ENCODE results near the gene DNHD1. TPM values are rescaled to one million over a fixed set of nuclear protein-coding genes. Genes with fewer than 3 reads are reported as not detected.
A peak's percentile ranks its signal among the peaks of the same experiment; 100 is the strongest.
"Not testable (repeated sequence)": the region's sequence is repeated elsewhere in the genome, so short reads cannot be mapped to it uniquely, and the experiment has no call there.

Gene DNHD1
- total RNA-seq, 1 donor from 2014 or later, result 6.6 TPM

DNA sequence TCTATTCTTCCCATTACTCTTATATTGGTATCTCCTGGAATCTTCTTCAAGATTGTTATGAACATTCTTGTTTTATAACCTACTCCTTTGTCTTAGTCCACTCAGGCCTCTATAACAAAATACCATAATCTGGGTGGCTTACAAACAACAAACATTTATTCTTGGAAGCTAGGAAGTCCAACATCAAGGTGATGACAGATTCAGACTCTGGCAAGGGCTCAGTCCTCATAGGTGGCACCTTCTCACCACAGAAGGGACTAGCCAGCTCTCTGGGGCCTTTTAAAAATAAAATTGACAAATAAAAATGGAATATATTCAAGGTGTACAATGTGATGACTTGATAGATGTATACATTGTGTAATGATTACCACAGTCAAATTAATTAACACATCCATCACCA lies 19.8 kb downstream of the DNHD1 start:
- TF ChIP-seq, protein P1, sequence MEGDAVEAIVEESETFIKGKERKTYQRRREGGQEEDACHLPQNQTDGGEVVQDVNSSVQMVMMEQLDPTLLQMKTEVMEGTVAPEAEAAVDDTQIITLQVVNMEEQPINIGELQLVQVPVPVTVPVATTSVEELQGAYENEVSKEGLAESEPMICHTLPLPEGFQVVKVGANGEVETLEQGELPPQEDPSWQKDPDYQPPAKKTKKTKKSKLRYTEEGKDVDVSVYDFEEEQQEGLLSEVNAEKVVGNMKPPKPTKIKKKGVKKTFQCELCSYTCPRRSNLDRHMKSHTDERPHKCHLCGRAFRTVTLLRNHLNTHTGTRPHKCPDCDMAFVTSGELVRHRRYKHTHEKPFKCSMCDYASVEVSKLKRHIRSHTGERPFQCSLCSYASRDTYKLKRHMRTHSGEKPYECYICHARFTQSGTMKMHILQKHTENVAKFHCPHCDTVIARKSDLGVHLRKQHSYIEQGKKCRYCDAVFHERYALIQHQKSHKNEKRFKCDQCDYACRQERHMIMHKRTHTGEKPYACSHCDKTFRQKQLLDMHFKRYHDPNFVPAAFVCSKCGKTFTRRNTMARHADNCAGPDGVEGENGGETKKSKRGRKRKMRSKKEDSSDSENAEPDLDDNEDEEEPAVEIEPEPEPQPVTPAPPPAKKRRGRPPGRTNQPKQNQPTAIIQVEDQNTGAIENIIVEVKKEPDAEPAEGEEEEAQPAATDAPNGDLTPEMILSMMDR (IDR thresholded peaks at IDR 0.05), result no peak
- Mint-ChIP-seq H3K27ac (ENCODE audit: unreplicated experiment) (no peak overlapping the region), H3K4me1 (ENCODE audit: unreplicated experiment) (peaks cover 4% of the 10 kb centered on the region), H3K4me3 (ENCODE audit: unreplicated experiment) (no peak overlapping the region), H3K9me3 (ENCODE audit: unreplicated experiment) (no peaks in the 10 kb centered on the region), H3K27me3 (ENCODE audit: unreplicated experiment) (no peaks in the 10 kb centered on the region), H3K36me3 (ENCODE audit: unreplicated experiment) (peaks cover 23% of the 10 kb centered on the region)
- no peak for DNase-seq (ENCODE audit: extremely low spot score, unreplicated experiment)

DNA sequence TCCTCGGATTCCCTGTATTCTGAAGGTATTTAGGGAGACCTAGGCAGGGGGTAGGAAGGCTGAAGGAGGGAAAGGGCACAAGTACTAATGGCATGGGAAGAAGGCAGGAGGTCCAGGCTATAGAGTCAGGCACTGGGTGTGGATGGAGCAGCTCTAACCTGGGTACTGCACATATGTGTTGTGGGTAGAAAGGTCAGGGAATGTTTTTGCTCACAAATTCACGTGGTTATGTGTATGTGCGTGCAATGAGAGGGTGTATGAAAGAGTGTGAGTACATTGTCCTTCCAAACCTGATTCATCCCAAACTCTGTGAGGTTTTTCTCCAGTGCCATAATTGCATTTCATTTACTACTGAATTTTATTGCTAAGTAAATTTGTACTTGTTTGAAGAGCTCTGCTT lies 23.2 kb downstream of the DNHD1 start:
- DNase-seq (ENCODE audit: extremely low spot score, unreplicated experiment), result no peak
- Mint-ChIP-seq H3K4me1 (ENCODE audit: unreplicated experiment) (peaks cover 6% of the 10 kb centered on the region), H3K4me3 (ENCODE audit: unreplicated experiment) (no peak overlapping the region), H3K27ac (ENCODE audit: unreplicated experiment) (no peak overlapping the region), H3K9me3 (ENCODE audit: unreplicated experiment) (no peaks in the 10 kb centered on the region), H3K27me3 (ENCODE audit: unreplicated experiment) (no peaks in the 10 kb centered on the region), H3K36me3 (ENCODE audit: unreplicated experiment) (peaks cover 20% of the 10 kb centered on the region)
- TF ChIP-seq, protein P1 (IDR thresholded peaks at IDR 0.05), result no peak

DNA sequence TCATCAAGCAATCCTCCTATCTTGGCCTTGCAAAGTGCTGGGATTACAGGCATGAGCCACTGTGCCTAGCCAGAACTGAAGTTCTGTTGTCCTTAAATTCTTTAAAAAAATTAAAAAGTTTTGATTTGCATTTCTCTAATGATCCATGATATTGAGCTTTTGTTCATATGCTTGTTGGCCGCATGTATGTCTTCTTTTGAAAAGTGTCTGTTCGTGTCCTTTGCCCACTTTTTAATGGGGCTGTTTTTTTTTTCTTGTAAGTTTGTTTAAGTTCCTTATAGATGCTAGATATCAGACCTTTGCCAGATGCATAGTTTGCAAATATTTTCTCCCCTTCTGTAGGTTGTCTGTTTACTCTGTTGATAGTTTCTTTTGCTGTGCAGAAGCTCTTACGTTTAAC lies 24.9 kb downstream of the DNHD1 start:
- not testable (repeated sequence) for DNase-seq (ENCODE audit: extremely low spot score, unreplicated experiment); H3K27ac Mint-ChIP-seq (ENCODE audit: unreplicated experiment); H3K27me3 Mint-ChIP-seq (ENCODE audit: unreplicated experiment); H3K4me3 Mint-ChIP-seq (ENCODE audit: unreplicated experiment); H3K9me3 Mint-ChIP-seq (ENCODE audit: unreplicated experiment)
- H3K36me3 Mint-ChIP-seq (ENCODE audit: unreplicated experiment), result peaks cover 14% of the 10 kb centered on the region
- peaks cover 13% of the 10 kb centered on the region for H3K4me1 Mint-ChIP-seq (ENCODE audit: unreplicated experiment)

DNA sequence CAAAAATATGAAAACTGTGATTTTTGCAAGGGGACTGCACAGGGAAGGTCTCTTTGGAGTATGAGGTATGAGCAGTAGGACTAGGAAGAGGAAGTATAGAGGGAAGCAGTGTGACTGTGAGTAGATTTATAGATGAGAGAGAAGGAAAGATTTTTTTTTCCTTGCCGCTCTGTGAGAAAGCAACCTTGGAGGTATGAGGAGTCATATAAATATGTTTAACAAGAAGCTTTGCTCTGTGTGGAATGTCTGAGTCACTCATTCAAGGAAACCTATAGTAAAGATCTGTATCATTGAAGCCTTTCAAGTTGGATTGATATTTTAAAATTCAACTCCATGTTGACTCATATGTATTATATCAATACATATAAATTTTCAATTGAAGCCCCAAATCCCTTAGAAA lies 26.2 kb downstream of the DNHD1 start:
- TF ChIP-seq, protein P1 (IDR thresholded peaks at IDR 0.05), result no peak
- Mint-ChIP-seq H3K27ac (ENCODE audit: unreplicated experiment) (no peak overlapping the region), H3K9me3 (ENCODE audit: unreplicated experiment) (no peaks in the 10 kb centered on the region), H3K4me3 (ENCODE audit: unreplicated experiment) (no peak overlapping the region), H3K27me3 (ENCODE audit: unreplicated experiment) (no peaks in the 10 kb centered on the region), H3K4me1 (ENCODE audit: unreplicated experiment) (peaks cover 13% of the 10 kb centered on the region), H3K36me3 (ENCODE audit: unreplicated experiment) (peaks cover 14% of the 10 kb centered on the region)
- DNase-seq (ENCODE audit: extremely low spot score, unreplicated experiment), result no peak

DNA sequence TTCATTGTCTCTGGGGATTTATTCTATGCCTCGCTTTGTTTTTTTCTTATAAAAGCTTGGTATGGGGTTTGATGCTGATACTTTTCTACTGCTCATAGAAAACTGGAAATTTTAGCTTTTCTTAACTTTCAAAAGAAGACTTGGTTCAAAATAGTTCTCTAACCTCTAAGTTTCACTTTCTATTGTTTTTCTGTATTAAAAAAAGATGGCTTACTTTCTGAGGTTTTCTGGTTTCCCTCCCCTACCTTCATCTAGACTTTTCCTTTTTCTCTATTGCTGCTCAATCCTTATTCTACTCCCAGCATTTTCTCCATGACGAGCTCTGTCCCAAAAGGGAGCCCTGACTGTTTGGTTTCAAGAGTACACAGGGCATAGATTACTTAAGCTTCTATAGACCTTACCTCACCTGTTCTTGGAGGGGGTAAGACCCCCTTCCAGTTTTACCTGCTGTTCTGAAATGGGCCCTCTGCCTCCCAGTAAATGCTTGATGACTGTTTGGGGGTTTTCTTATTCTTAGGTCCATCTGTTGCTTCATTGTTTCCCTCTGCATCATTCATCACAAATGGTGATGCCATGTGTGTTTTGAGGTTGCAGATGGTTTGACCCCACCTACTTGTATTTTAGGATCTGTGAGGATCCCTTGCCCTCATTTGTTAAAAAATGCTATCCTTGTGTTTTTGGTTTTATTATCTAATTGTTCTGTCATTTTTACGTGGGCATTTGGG lies 29.5 kb downstream of the DNHD1 start:
- no peaks in the 10 kb centered on the region for H3K9me3 Mint-ChIP-seq (ENCODE audit: unreplicated experiment)
- H3K27ac Mint-ChIP-seq (ENCODE audit: unreplicated experiment), result peak overlapping the region; percentile 72
- TF ChIP-seq, protein P1 (IDR thresholded peaks at IDR 0.05), result no peak
- no peak for DNase-seq (ENCODE audit: extremely low spot score, unreplicated experiment)
- H3K4me1 Mint-ChIP-seq (ENCODE audit: unreplicated experiment), result peaks cover 13% of the 10 kb centered on the region
- H3K4me3 Mint-ChIP-seq (ENCODE audit: unreplicated experiment), result peak overlapping the region; percentile 47
- H3K36me3 Mint-ChIP-seq (ENCODE audit: unreplicated experiment), result peaks cover 9% of the 10 kb centered on the region
- H3K27me3 Mint-ChIP-seq (ENCODE audit: unreplicated experiment), result no peaks in the 10 kb centered on the region
